Measurements from ENCODE around the gene RMDN2. TPM values are rescaled to one million over a fixed set of nuclear protein-coding genes. Genes with fewer than 3 reads are reported as not detected.
"Not testable (repeated sequence)": the region's sequence is repeated elsewhere in the genome, so short reads cannot be mapped to it uniquely, and the experiment has no call there.

Gene RMDN2
- polyA plus RNA-seq, 6 donors from 2014 or later = 13.0 to 24.3 (median 17.1) TPM

DNA sequence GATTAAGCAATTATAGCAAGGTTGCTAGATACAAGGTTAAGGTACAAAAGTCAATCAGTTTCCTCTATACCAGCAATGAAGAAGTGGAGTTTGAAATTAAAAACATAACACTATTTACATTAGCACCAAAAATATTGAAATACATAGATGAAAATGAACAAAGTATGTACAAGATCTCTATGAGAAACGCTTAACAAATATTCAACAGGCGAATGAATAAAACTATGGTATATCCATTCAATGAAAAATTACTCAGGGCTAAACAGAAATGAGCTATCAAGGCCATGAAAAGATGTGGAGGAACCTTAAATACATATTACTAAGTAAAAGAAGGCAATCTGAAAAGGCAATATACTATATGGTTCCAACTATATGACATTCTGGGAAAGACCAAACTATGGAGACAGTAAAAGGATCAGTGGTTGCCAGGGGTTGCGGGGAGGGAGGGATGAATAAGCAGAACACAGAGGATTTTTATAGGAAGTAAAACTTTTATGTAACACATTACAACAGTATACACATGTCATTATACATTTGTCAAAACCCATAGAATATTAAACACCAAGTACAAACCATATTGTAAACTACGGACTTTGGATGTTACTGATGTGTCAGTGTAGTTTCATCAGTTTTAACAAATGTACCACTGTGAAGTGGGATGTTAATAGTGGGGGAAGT is 62.1 kb downstream of the RMDN2 start:
- peaks cover 0 to 3% (median 0%) of the 10 kb centered on the region in 7 donors for H3K9me3 Mint-ChIP-seq
- DNase-seq (no peak), ATAC-seq (ENCODE audit: low read depth in 2 of 2) (no peak)
- peaks cover 0 to 5% of the 10 kb centered on the region in 2 donors for H3K36me3 Mint-ChIP-seq
- no peak overlapping the region for H3K4me3 Mint-ChIP-seq
- H3K27me3 Mint-ChIP-seq = no peaks in the 10 kb centered on the region
- H3K27ac Mint-ChIP-seq = peak overlapping the region in 1 of 6 donors; percentile 23
- peaks cover 2 to 5% (median 5%) of the 10 kb centered on the region in 3 donors for H3K4me1 Mint-ChIP-seq

DNA sequence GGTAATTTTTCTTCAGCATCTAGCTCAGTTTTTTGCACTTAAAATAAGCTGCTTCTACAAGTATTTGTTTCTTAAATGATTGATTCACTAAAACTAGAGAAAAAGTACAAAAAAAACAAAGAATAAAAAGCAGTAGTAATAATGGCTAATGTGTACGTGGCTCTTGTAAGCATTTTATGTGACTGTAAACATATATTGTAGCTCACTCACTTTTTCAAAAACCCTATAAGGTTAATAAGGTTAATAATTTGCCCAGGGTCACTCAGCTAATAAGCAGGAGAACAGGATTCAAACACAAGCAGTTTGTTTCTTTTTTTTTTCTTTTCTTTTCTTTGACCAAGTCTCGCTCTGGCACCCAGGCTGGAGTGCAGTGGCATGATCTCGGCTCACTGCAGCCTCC is 67.5 kb downstream of the RMDN2 start:
- ATAC-seq (ENCODE audit: low read depth in 2 of 2) = no peak
- peaks cover 0 to 3% (median 0%) of the 10 kb centered on the region in 3 donors for H3K4me1 Mint-ChIP-seq
- H3K9me3 Mint-ChIP-seq = no peaks in the 10 kb centered on the region
- no peaks in the 10 kb centered on the region for H3K27me3 Mint-ChIP-seq
- H3K27ac Mint-ChIP-seq = no peak overlapping the region
- peaks cover 5 to 15% of the 10 kb centered on the region in 2 donors for H3K36me3 Mint-ChIP-seq
- DNase-seq = no peak
- H3K4me3 Mint-ChIP-seq = no peak overlapping the region

DNA sequence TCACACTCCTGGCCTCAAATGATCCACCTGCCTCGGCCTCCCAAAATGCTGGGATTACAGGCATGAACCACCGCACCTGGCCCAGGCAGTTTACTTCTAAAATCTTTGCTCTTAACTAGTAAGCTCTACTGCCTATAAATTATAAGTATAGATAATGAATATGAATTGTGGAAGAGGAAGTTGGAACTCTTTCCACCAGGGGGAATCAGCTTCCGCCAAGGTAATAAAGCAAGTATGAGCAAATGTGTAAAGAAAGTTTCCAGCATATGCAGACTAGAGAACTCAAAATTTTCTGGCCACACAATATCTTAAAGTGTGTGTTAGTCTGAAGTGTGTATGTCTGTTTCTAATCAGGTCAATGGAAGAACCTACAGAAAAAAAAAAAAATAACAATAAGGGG is 68.1 kb downstream of the RMDN2 start:
- H3K27me3 Mint-ChIP-seq = no peaks in the 10 kb centered on the region
- H3K4me1 Mint-ChIP-seq = peaks cover 0 to 3% (median 0%) of the 10 kb centered on the region in 3 donors

DNA sequence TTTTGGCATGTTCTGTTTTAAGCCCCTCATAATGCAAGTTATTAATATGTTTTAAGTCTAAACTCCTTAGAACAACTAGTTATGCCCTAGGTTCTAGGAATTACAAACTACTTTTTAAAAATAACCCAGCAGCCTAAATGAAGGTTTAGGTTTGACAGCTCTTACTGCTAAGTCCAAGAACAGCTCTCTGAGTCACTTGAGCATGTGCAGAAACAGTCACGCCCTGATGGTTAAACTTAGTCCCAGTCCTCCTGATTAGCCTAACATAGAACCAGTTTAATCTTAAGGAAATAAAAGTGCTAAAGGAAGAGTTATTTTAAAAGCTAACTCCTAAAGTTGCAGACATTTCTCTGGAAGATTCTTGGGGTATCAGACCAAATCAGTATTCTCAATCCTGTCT is 72.5 kb downstream of the RMDN2 start:
- H3K27ac Mint-ChIP-seq = no peak overlapping the region

More for the DNA sequence above, 68.1 kb downstream of the RMDN2 start:
- ATAC-seq (ENCODE audit: low read depth in 2 of 2) (no peak), DNase-seq (no peak)
- H3K36me3 Mint-ChIP-seq = peaks cover 5 to 20% of the 10 kb centered on the region in 2 donors
- no peak overlapping the region for H3K27ac Mint-ChIP-seq
- H3K9me3 Mint-ChIP-seq = no peaks in the 10 kb centered on the region
- H3K4me3 Mint-ChIP-seq = no peak overlapping the region

DNA sequence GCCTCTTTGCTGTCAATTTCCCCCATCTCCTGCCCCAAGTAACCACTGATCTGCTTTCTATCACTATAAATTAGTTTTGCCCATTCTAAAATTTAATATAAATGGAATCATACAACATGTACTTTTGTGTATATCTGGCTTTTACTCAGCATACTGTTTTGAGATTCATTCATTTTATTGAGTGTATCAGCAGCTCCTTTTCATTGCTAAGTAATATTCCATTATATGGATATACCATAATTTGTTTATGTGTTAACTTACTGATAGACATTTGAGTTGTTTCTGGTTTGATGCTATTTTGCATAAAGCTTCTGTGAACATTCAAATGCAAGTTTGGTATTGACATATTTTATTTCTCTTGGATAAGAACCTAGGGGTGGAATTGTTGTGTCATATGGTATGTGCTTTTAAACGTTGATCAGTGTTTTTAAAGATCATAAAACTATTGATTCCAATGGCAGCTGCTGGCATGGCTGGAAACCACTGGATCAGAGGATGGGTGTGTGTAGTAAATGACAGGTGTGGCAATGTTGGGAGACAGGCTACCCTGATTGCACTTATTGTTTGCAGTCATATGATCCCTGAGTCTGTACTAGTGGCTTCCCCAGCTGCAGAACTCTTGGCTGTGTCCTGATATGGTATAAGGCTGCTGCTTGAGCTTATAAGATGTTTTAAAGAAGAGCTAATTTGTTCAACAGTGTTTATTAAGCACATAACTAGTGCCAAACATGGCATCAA is 75.6 kb downstream of the RMDN2 start:
- ATAC-seq (ENCODE audit: low read depth in 2 of 2) (no peak), DNase-seq (no peak)
- Mint-ChIP-seq H3K4me1 (no peaks in the 10 kb centered on the region), H3K27ac (no peak overlapping the region), H3K4me3 (no peak overlapping the region), H3K27me3 (no peaks in the 10 kb centered on the region), H3K36me3 (peaks cover 18 to 52% of the 10 kb centered on the region in 2 donors), H3K9me3 (peaks cover 0 to 16% (median 9%) of the 10 kb centered on the region in 7 donors)

More for the DNA sequence above, 72.5 kb downstream of the RMDN2 start:
- H3K27me3 Mint-ChIP-seq = no peaks in the 10 kb centered on the region
- DNase-seq (no peak), ATAC-seq (ENCODE audit: low read depth in 2 of 2) (no peak)
- H3K4me3 Mint-ChIP-seq = no peak overlapping the region
- H3K9me3 Mint-ChIP-seq = peaks cover 0 to 15% (median 7%) of the 10 kb centered on the region in 7 donors
- H3K36me3 Mint-ChIP-seq = peaks cover 23 to 47% of the 10 kb centered on the region in 2 donors
- H3K4me1 Mint-ChIP-seq = peaks cover 0 to 3% (median 0%) of the 10 kb centered on the region in 3 donors

DNA sequence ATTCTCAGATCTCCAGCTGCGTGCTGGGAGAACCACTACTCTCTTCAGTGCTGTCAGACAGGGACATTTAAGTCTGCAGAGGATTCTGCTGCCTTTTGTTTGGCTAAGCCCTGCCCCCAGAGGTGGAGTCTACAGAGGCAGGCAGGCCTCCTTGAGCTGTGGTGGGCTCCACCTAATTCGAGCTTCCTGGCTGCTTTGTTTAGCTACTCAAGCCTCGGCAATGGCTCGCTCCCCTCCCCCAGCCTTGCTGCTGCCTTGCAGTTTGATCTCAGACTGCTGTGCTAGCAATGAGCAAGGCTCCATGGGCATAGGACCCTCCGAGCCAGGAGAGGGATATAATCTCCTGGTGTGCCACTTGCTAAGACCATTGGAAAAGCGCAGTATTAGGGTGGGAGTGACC is 85.1 kb downstream of the RMDN2 start:
- not testable (repeated sequence) for H3K4me3 Mint-ChIP-seq; ATAC-seq (ENCODE audit: low read depth in 2 of 2); H3K27me3 Mint-ChIP-seq; H3K9me3 Mint-ChIP-seq; H3K4me1 Mint-ChIP-seq; DNase-seq; H3K27ac Mint-ChIP-seq
- H3K36me3 Mint-ChIP-seq = peaks cover 25 to 31% of the 10 kb centered on the region in 2 donors

DNA sequence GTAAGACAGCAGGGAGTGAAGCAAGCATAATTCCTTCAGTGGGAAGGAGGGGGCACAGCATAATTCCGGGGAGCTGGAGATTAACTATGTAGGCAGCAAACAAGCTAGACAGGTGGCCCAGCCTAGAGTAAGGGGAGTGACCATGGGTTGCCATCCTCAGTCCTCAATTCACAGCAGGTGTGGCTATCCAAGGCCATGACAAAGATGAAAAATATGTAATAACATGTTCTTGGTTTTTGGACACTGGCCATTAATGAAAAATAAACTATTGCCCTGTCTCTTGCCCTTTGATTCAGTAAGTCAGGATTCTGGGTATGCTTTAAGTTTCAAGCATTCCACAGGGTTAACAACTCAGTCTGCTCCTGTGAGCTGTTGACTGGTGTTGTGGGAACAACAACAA is 85.9 kb downstream of the RMDN2 start:
- no peak overlapping the region for H3K27ac Mint-ChIP-seq
- H3K9me3 Mint-ChIP-seq = no peaks in the 10 kb centered on the region
- H3K27me3 Mint-ChIP-seq = no peaks in the 10 kb centered on the region
- no peaks in the 10 kb centered on the region for H3K4me1 Mint-ChIP-seq
- ATAC-seq (ENCODE audit: low read depth in 2 of 2) (no peak), DNase-seq (no peak)
- no peak overlapping the region for H3K4me3 Mint-ChIP-seq
- peaks cover 25 to 31% of the 10 kb centered on the region in 2 donors for H3K36me3 Mint-ChIP-seq

DNA sequence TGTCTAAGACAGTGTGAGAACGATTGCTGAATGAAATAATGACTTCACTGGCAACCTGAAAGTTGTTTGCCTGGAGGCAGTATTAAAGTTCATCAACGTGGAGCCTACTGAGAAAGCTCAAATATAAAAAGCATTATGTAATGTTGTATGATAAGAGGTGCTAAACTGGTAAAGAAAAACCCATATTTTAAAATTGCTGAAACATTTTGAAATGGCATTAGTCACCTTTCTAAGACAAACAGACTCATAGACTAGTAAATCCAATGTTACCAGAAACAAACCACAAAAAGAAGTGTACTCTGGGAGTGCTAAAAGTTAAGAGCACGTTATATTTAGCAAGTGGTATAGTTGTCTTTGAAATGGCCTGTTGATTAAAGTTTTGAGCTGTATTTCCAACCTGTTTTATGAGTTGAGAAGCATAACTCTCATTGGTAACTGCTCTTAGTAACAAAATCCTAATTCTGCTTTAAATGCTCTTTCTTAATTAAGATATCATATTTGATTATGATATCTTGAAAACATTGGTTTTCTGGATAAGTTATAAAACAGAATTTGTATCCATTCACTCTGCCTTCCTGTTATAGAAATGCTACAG is 88.2 kb downstream of the RMDN2 start:
- no peak for DNase-seq
- H3K36me3 Mint-ChIP-seq = peaks cover 20 to 30% of the 10 kb centered on the region in 2 donors
- no peaks in the 10 kb centered on the region for H3K9me3 Mint-ChIP-seq
- no peak for ATAC-seq (ENCODE audit: low read depth in 2 of 2)
- no peaks in the 10 kb centered on the region for H3K27me3 Mint-ChIP-seq
- H3K4me3 Mint-ChIP-seq = no peak overlapping the region
- H3K4me1 Mint-ChIP-seq = no peaks in the 10 kb centered on the region
- H3K27ac Mint-ChIP-seq = no peak overlapping the region

DNA sequence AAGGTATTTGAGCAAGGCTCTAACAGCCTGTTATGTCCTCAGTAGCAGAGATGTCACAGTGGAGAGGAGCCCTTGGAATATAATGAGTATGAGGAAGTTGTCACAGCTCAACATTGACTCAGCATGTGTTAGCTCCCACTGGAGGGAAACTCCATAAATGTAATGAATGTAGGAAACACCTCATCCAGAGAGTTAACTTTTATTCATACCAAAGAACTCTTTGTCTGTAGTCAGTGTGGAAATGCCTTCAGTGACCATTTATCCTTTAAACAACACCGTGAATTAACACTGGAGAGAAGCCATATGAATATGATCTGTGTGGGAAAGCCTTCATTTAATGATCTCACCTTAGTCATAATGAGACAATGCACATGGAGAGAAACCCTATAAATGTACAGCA is 91.1 kb downstream of the RMDN2 start:
- peaks cover 20 to 22% of the 10 kb centered on the region in 2 donors for H3K36me3 Mint-ChIP-seq
- DNase-seq = no peak
- no peaks in the 10 kb centered on the region for H3K4me1 Mint-ChIP-seq
- no peaks in the 10 kb centered on the region for H3K9me3 Mint-ChIP-seq
- H3K27ac Mint-ChIP-seq = peak overlapping the region in 1 of 6 donors; percentile 20
- H3K27me3 Mint-ChIP-seq = no peaks in the 10 kb centered on the region
- ATAC-seq (ENCODE audit: low read depth in 2 of 2) = no peak
- no peak overlapping the region for H3K4me3 Mint-ChIP-seq

DNA sequence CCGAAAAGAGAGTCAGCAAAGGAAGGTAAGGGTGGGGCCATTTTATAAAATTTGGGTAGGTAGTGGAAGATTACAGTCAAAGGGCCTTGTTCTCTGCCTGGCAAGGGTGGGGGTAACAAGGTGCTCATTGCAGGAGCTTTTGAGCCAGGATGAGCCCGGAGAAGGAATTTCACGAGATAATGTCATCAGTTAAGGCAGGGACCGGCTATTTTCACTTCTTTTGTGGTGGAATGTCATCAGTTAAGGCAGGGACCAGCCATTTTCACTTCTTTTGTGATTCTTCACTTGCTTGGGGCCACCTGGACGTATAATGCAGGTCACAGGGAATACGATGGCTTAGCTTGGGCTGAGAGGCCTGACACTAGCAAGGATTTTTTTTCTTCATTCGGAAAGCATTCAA is 92.7 kb downstream of the RMDN2 start:
- H3K36me3 Mint-ChIP-seq = peaks cover 8 to 12% of the 10 kb centered on the region in 2 donors
- no peak overlapping the region for H3K4me3 Mint-ChIP-seq
- DNase-seq (no peak), ATAC-seq (ENCODE audit: low read depth in 2 of 2) (no peak)
- H3K27me3 Mint-ChIP-seq = no peaks in the 10 kb centered on the region
- peaks cover 0 to 2% (median 0%) of the 10 kb centered on the region in 7 donors for H3K9me3 Mint-ChIP-seq
- no peaks in the 10 kb centered on the region for H3K4me1 Mint-ChIP-seq
- H3K27ac Mint-ChIP-seq = peak overlapping the region in 2 of 6 donors; percentile 4 to 16

DNA sequence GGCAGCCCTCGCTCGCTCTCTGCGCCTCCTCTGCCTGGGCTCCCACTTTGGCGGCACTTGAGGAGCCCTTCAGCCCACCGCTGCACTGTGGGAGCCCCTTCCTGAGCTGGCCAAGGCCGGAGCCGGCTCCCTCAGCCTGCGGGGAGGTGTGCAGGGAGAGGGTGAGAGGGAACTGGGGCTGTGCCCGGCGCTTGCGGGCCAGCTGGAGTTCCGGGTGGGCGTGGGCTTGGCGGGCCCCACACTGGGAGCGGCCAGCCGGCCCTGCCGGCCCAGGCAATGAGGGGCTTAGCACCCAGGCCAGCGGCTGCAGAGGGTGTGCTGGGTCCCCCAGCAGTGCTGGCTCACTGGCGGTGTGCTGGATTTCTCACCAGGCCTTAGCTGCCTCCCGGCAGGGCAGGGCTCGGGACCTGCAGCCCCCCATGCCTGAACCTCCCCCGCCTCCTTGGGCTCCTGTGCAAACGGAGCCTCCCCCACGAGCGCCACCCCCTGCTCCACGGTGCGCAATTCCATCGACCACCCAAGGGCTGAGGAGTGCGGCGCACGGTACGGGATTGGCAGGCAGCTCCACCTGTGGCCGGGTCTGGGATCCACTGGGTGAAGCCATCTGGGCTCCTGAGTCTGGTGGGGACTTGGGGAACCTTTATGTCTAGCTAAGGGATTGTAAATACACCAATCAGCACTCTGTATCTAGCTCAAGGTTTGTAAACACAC is 95.4 kb downstream of the RMDN2 start:
- not testable (repeated sequence) for H3K27me3 Mint-ChIP-seq; H3K4me1 Mint-ChIP-seq; DNase-seq; H3K4me3 Mint-ChIP-seq; ATAC-seq (ENCODE audit: low read depth in 2 of 2); H3K27ac Mint-ChIP-seq; H3K9me3 Mint-ChIP-seq
- peaks cover 8 to 12% of the 10 kb centered on the region in 2 donors for H3K36me3 Mint-ChIP-seq

DNA sequence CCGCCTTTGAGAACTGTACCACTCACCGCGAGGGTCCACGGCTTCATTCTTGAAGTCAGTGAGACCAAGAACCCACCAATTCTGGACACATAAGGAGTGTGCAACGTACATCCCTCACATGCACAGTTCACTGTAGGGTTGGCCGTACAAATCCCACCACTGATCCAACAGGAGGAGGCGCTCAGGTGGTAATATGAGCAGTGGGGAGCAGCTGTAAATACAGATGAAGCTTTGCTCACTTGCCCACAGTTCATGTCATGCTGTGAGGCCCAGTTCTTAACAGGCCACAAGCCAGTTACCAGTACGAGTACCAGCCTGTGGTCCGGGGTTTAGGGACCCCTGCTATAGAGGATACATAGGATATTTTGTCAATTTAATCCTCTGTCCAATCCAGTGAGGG is 96.5 kb downstream of the RMDN2 start:
- ATAC-seq (ENCODE audit: low read depth in 2 of 2) (no peak), DNase-seq (no peak)
- Mint-ChIP-seq H3K27me3 (no peaks in the 10 kb centered on the region), H3K4me1 (no peaks in the 10 kb centered on the region), H3K4me3 (no peak overlapping the region), H3K9me3 (peaks cover 0 to 2% (median 0%) of the 10 kb centered on the region in 7 donors), H3K27ac (no peak overlapping the region), H3K36me3 (peaks cover 8 to 18% of the 10 kb centered on the region in 2 donors)

DNA sequence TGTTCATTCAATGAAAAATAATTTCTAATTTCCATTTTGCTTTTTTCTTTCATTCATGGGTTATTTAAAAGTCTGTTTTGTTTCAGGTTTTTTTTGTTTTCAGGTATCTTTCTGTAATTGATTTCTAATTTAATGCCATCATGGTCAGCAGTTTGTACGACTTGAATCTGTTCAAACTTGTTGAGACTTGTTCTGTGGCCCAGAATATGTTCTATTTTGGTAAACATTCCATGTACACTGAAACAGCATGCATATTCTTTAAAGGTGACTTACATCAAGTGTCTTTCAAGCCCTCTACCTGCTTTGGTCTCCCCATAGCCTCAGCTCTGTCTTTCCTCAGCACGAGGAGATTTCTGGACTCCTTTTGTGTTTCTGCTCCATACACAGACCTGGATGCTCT is 101.8 kb downstream of the RMDN2 start:
- no peaks in the 10 kb centered on the region for H3K9me3 Mint-ChIP-seq
- H3K4me1 Mint-ChIP-seq = no peaks in the 10 kb centered on the region
- peaks cover 0 to 9% of the 10 kb centered on the region in 2 donors for H3K36me3 Mint-ChIP-seq
- peaks cover 0 to 17% (median 0%) of the 10 kb centered on the region in 3 donors for H3K27me3 Mint-ChIP-seq
- H3K27ac Mint-ChIP-seq = no peak overlapping the region
- DNase-seq (no peak), ATAC-seq (ENCODE audit: low read depth in 2 of 2) (no peak)
- no peak overlapping the region for H3K4me3 Mint-ChIP-seq
